GM19324 (cell line): Measurements from ENCODE around the gene LARP4B.

Experiments
- ATAC-seq: cut with Tn5 transposase; IDR thresholded peaks from one replicate; pipeline ENCODE4 v1.9.1; 2021; ENCODE audit warnings: mild to moderate bottlenecking, moderate library complexity; ENCODE audit not compliant: unreplicated experiment, low FRiP score

The LARP4B gene

GRCh38 chr10:931326-932318, at the start of gene LARP4B:
TSS of gene LARP4B (minus strand) at chr10:931705. CDS start at chr10:885721, 45,984 bp downstream.
- peak; percentile 97 for ATAC-seq

GRCh38 chr10:980468-981093, 49.1 kb upstream of the LARP4B start:
- ATAC-seq = no peak

GRCh38 chr10:978826-979421, 47.4 kb upstream of the LARP4B start:
- no peak for ATAC-seq

- ATAC-seq = no peak
Measured at GRCh38 chr10:976316-976715, 44.8 kb upstream of the LARP4B start.

- no peak for ATAC-seq
Measured at GRCh38 chr10:974785-975074, 43.2 kb upstream of the LARP4B start.

- ATAC-seq = no peak
Measured at GRCh38 chr10:974038-974784, 42.7 kb upstream of the LARP4B start.

GRCh38 chr10:972763-973162, 41.3 kb upstream of the LARP4B start:
- no peak for ATAC-seq

- no peak for ATAC-seq
Measured at GRCh38 chr10:971613-972012, 40.1 kb upstream of the LARP4B start.

- no peak for ATAC-seq
Measured at GRCh38 chr10:971150-971542, 39.6 kb upstream of the LARP4B start.

- ATAC-seq = no peak
Measured at GRCh38 chr10:970311-971149, 39.0 kb upstream of the LARP4B start.

GRCh38 chr10:969473-970150, 38.1 kb upstream of the LARP4B start:
- no peak for ATAC-seq

GRCh38 chr10:968546-969199, 37.2 kb upstream of the LARP4B start:
- no peak for ATAC-seq

GRCh38 chr10:966466-967235, 35.1 kb upstream of the LARP4B start:
- no peak for ATAC-seq

- no peak for ATAC-seq
Measured at GRCh38 chr10:964988-965417, 33.5 kb upstream of the LARP4B start.

GRCh38 chr10:964321-964987, 32.9 kb upstream of the LARP4B start:
- no peak for ATAC-seq

GRCh38 chr10:963655-964054, 32.1 kb upstream of the LARP4B start:
- no peak for ATAC-seq

- ATAC-seq = no peak
Measured at GRCh38 chr10:963186-963585, 31.7 kb upstream of the LARP4B start.

GRCh38 chr10:962342-962741, 30.8 kb upstream of the LARP4B start:
- ATAC-seq = no peak
